Neural cell (in vitro differentiated cells): Measurements from ENCODE around the gene CCDC33. TPM values are rescaled to one million over a fixed set of nuclear protein-coding genes. Genes with fewer than 3 reads are reported as not detected.

ENCODE experiments used
- H2AFZ ChIP-seq: fragments of 200-600, 300-800 bp; sonication (generic), shearing (Covaris generic); 2 replicates; pipeline ENCODE4 v1.6.0; 2014; ENCODE audit warnings: low read depth, mild to moderate bottlenecking, antibody characterized with exemption, low read length, moderate library complexity
- H3F3A ChIP-seq: fragments of 200-600 bp; shearing (Covaris generic); 2 replicates; pipeline ENCODE4 v1.6.1; 2016; ENCODE audit warnings: mild to moderate bottlenecking, moderate library complexity, mixed read lengths, antibody characterized with exemption, low read length; ENCODE audit not compliant: insufficient read depth, poor library complexity, severe bottlenecking
- H3K27ac ChIP-seq: fragments of 200-600, 300-800 bp; sonication (generic), shearing (Covaris generic); 2 replicates; pipeline ENCODE4 v1.5.1; 2014; ENCODE audit warnings: mild to moderate bottlenecking, low read length, moderate library complexity
- H3K27me3 ChIP-seq: fragments of 300-800, 200-600 bp; sonication (generic), shearing (Covaris generic); 2 replicates; pipeline ENCODE4 v1.6.0; 2014; ENCODE audit warnings: mild to moderate bottlenecking, low read depth, low read length, moderate library complexity; ENCODE audit not compliant: insufficient read depth
- H3K36me3 ChIP-seq: fragments of 300-800, 200-600 bp; sonication (generic), shearing (Covaris generic); 2 replicates; pipeline ENCODE4 v1.5.1; 2014; ENCODE audit warnings: mild to moderate bottlenecking, antibody characterized with exemption, low read length, moderate library complexity; ENCODE audit not compliant: insufficient read depth
- H3K4me2 ChIP-seq: fragments of 300-800, 200-600 bp; sonication (generic), shearing (Covaris generic); 2 replicates; pipeline ENCODE4 v1.6.0; 2014; ENCODE audit warnings: mild to moderate bottlenecking, low read length
- H3K4me3 ChIP-seq: fragments of 300-800, 200-600 bp; sonication (generic), shearing (Covaris generic); 2 replicates; pipeline ENCODE4 v1.5.1; 2014; ENCODE audit warnings: mild to moderate bottlenecking, low read length, moderate library complexity
- H3K79me2 ChIP-seq: fragments of 200-600 bp; shearing (Covaris generic); replicated peaks from 2 replicates; pipeline ENCODE4 v1.6.0; 2014; ENCODE audit warnings: mild to moderate bottlenecking, low read length, moderate library complexity; ENCODE audit not compliant: insufficient read depth
- H3K9ac ChIP-seq: fragments of 300-800, 200-600 bp; sonication (generic), shearing (Covaris generic); 2 replicates; pipeline ENCODE4 v1.6.1; 2016; ENCODE audit warnings: mild to moderate bottlenecking, low read length, mixed read lengths
- H3K9me2 ChIP-seq: fragments of 200-600 bp; shearing (Covaris generic); 2 replicates; pipeline ENCODE4 v1.6.1; 2016; ENCODE audit warnings: mild to moderate bottlenecking, low read length, mixed read lengths; ENCODE audit not compliant: insufficient read depth
- H3K9me3 ChIP-seq: fragments of 200-600, 300-800 bp; sonication (generic), shearing (Covaris generic); 2 replicates; pipeline ENCODE4 v1.6.1; 2016; ENCODE audit warnings: mild to moderate bottlenecking, mixed run types, low read length, moderate library complexity, mixed read lengths
- H4K20me1 ChIP-seq: fragments of 200-600 bp; shearing (Covaris generic); 2 replicates; pipeline ENCODE4 v1.6.1; 2016; ENCODE audit warnings: mild to moderate bottlenecking, mixed run types; ENCODE audit not compliant: insufficient read depth
- EP300 ChIP-seq: fragments of 450-650 bp; conservative IDR thresholded peaks from 2 replicates; pipeline ENCODE4 v1.6.1; 2014; ENCODE audit warnings: antibody characterized with exemption, mild to moderate bottlenecking, moderate library complexity; ENCODE audit not compliant: poor library complexity, severe bottlenecking
- EZH2 ChIP-seq: fragments of 200-600, 300-800 bp; shearing (Covaris generic), sonication (generic); IDR thresholded peaks from 2 replicates; pipeline ENCODE4 v1.6.1; 2014; ENCODE audit warnings: antibody characterized with exemption, low read length, borderline replicate concordance, mild to moderate bottlenecking; ENCODE audit not compliant: insufficient read depth, poor library complexity, severe bottlenecking
- MXI1 ChIP-seq: fragments of 450-650 bp; conservative IDR thresholded peaks from 2 replicates; pipeline ENCODE4 v1.6.1; 2014; ENCODE audit warnings: antibody characterized with exemption, mild to moderate bottlenecking; ENCODE audit not compliant: poor library complexity, severe bottlenecking
- POLR2AphosphoS5 ChIP-seq: IDR thresholded peaks from 2 replicates; pipeline ENCODE4 v1.6.1; 2012
- RAD21 ChIP-seq: fragments of 450-650 bp; conservative IDR thresholded peaks from 2 replicates; pipeline ENCODE4 v1.6.1; 2014; ENCODE audit warnings: antibody characterized with exemption, mild to moderate bottlenecking, moderate library complexity
- SMC3 ChIP-seq: fragments of 450-650 bp; conservative IDR thresholded peaks from 2 replicates; pipeline ENCODE4 v1.6.1; 2014; ENCODE audit warnings: antibody characterized with exemption, mild to moderate bottlenecking, moderate library complexity; ENCODE audit not compliant: poor library complexity
- TAF1 ChIP-seq: IDR thresholded peaks from 2 replicates; pipeline ENCODE4 v1.6.1; 2012; ENCODE audit warnings: low read depth
- polyA plus RNA-seq: library from polyadenylated mRNA; depleted of rRNA; stranded (reverse); fragments of >200 nt; gene quantifications from 2 replicates; pipeline ENCODE4 v1.2.3, GENCODE V29; 2014
- TF ChIP-seq, protein P1 (sequence below): IDR thresholded peaks from 2 replicates; pipeline ENCODE4 v1.6.1; 2012; ENCODE audit warnings: borderline replicate concordance
- TF ChIP-seq, protein P2 (sequence below): fragments of 450-650 bp; IDR thresholded peaks from 2 replicates; pipeline ENCODE4 v1.5.1; 2014; ENCODE audit warnings: antibody characterized with exemption, mild to moderate bottlenecking, moderate library complexity; ENCODE audit not compliant: poor library complexity, severe bottlenecking

Gene CCDC33
- polyA plus RNA-seq, 1 donor from 2014 or later = 1.4 TPM

DNA sequence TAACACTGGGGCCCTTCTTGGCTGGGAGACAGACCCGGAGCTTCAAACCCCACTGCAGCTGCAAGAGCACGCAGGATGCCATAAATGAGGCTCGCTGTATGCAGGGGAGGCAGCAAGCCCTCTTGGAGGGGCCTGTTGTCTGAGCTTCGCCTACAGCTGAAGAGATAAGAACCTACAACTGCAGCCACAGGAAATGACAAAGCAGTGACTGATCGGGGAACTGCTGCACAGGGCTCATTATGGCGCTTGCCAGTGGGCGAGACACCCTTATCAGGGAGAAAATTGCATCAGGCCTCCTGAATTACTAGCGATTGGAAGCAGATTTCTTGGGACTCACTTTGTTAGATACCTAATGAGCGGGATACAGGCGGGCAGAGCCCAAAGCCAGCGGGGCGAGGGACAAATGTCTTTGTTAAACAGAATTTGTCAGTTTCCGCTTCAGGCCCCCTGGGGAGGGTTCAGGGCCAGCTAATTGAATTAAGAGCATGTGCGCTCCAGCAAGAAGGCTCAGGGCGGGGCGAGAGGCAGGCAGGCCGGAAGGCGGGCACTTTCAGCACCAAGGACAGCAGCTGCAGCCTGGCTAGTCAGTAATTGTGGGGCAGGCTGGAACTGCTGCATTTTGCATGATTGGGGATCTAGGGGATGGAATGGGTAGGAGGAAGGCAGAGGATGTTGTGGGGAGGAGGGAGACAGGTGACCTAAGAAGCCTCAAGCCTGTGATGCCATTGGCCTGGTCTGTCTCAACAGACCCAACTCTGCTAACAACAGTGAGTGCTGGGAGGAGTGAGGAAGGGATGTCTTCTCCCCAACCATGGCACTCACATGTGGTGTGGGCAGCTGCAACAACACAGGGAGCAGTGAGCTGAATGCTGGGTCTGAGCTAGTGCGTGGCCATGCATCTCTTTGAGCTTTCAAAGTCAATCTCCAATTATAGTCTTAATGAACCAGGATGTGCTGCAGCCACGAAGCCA is 55.3 kb downstream of the CCDC33 start:
- Histone ChIP-seq H3K9ac (peak overlapping the region; percentile 59), H3K27me3 (no peaks in the 10 kb centered on the region), H3K79me2 (no peaks in the 10 kb centered on the region), H3K9me3 (no peaks in the 10 kb centered on the region), H4K20me1 (no peaks in the 10 kb centered on the region), H3K4me2 (no peak overlapping the region), H3K9me2 (no peaks in the 10 kb centered on the region), H3K27ac (peak overlapping the region; percentile 86), H3K4me3 (peak overlapping the region; percentile 21), H2AFZ (peak overlapping the region; percentile 9), H3F3A (peaks cover 7% of the 10 kb centered on the region), H3K36me3 (no peaks in the 10 kb centered on the region)
- TF ChIP-seq SMC3 (peak; percentile 52), MXI1 (no peak), POLR2AphosphoS5 (peak; percentile 58), EZH2 (no peak), EP300 (peak; percentile 58)
- TF ChIP-seq, protein P1, sequence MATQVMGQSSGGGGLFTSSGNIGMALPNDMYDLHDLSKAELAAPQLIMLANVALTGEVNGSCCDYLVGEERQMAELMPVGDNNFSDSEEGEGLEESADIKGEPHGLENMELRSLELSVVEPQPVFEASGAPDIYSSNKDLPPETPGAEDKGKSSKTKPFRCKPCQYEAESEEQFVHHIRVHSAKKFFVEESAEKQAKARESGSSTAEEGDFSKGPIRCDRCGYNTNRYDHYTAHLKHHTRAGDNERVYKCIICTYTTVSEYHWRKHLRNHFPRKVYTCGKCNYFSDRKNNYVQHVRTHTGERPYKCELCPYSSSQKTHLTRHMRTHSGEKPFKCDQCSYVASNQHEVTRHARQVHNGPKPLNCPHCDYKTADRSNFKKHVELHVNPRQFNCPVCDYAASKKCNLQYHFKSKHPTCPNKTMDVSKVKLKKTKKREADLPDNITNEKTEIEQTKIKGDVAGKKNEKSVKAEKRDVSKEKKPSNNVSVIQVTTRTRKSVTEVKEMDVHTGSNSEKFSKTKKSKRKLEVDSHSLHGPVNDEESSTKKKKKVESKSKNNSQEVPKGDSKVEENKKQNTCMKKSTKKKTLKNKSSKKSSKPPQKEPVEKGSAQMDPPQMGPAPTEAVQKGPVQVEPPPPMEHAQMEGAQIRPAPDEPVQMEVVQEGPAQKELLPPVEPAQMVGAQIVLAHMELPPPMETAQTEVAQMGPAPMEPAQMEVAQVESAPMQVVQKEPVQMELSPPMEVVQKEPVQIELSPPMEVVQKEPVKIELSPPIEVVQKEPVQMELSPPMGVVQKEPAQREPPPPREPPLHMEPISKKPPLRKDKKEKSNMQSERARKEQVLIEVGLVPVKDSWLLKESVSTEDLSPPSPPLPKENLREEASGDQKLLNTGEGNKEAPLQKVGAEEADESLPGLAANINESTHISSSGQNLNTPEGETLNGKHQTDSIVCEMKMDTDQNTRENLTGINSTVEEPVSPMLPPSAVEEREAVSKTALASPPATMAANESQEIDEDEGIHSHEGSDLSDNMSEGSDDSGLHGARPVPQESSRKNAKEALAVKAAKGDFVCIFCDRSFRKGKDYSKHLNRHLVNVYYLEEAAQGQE = peak; percentile 97

DNA sequence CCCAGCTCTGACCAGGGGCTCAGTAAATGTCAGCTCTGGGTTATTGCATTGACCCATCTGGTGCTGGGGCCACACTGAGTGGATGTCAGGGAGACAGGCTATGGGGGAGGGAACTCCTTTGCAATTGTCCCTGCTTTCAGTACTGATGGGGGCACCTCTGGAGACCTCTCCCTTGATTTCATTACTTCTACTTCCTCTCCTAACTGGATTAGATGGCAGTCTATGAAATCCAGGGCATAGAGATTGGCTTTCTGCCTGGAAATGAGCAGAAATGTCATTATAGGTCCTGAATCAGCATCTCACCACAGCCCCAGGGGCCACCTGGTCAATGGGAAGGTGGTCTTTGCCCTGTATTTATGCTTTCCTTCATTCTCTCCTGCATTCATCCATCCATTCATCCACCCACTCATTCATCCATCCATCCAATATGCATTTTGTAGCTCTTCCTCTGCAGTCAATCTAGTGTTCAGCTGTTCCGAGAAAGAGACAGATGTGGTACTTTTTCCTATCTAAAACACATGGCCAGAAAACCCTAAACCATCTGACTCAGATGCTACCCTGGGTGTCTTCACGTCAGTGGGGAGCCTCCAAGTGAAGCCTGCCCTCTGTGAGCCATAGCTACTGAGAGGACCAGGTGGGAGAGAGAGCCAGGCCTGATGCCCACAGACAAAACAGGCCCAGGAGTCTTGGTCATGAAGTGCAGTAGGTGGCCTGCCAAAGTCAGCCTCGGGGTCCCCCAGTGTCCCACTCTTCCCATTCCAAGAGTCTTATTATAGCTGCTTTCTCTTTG is 57.1 kb downstream of the CCDC33 start:
- no peak overlapping the region for H3K4me2 ChIP-seq
- no peaks in the 10 kb centered on the region for H3K27me3 ChIP-seq
- TF ChIP-seq, protein P2, sequence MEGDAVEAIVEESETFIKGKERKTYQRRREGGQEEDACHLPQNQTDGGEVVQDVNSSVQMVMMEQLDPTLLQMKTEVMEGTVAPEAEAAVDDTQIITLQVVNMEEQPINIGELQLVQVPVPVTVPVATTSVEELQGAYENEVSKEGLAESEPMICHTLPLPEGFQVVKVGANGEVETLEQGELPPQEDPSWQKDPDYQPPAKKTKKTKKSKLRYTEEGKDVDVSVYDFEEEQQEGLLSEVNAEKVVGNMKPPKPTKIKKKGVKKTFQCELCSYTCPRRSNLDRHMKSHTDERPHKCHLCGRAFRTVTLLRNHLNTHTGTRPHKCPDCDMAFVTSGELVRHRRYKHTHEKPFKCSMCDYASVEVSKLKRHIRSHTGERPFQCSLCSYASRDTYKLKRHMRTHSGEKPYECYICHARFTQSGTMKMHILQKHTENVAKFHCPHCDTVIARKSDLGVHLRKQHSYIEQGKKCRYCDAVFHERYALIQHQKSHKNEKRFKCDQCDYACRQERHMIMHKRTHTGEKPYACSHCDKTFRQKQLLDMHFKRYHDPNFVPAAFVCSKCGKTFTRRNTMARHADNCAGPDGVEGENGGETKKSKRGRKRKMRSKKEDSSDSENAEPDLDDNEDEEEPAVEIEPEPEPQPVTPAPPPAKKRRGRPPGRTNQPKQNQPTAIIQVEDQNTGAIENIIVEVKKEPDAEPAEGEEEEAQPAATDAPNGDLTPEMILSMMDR = no peak
- TF ChIP-seq SMC3 (no peak), MXI1 (no peak), EP300 (no peak), EZH2 (no peak), POLR2AphosphoS5 (no peak), TAF1 (no peak), RAD21 (no peak)
- TF ChIP-seq, protein P1 = no peak

More for the DNA sequence above, 57.1 kb downstream of the CCDC33 start:
- H4K20me1 ChIP-seq = no peaks in the 10 kb centered on the region
- H3K9me2 ChIP-seq = no peaks in the 10 kb centered on the region
- H3F3A ChIP-seq = peaks cover 7% of the 10 kb centered on the region
- H3K27ac ChIP-seq = peak overlapping the region; percentile 86
- H2AFZ ChIP-seq = no peak overlapping the region
- no peaks in the 10 kb centered on the region for H3K79me2 ChIP-seq
- H3K36me3 ChIP-seq = no peaks in the 10 kb centered on the region
- H3K4me3 ChIP-seq = no peak overlapping the region
- H3K9me3 ChIP-seq = no peaks in the 10 kb centered on the region
- peak overlapping the region; percentile 59 for H3K9ac ChIP-seq
